ENCODE measurements around the gene FOXF1. TPM values are rescaled to one million over a fixed set of nuclear protein-coding genes. Genes with fewer than 3 reads are reported as not detected.

The FOXF1 gene
- total RNA-seq, 1 experiment from 2014 or later, result not detected

GRCh38 chr16:86505899-86506864 lies 4.1 kb upstream of the FOXF1 start:
- no TSS peak for BruUV-seq (replicated peaks)
- CTCF ChIA-PET, result interaction anchor here (0.6 to 1.3 kb wide), 2 partner anchors 11 to 427 kb away, joined by 3 to 4 read pairs; no protein-coding TSS in a partner anchor
- DNase-seq, result no peak
- intact Hi-C loops (cut with micrococcal nuclease; ENCODE audit: unreplicated experiment), result no loop called here
- TF ChIP-seq CTCF (IDR thresholded peaks at IDR 0.05; ENCODE audit: unreplicated experiment), result no peak
- peaks cover 97% of the 10 kb centered on the region for H3K27me3 Mint-ChIP-seq (ENCODE audit: unreplicated experiment)
- H3K4me3 Mint-ChIP-seq (ENCODE audit: low read depth, unreplicated experiment), result no peak overlapping the region
- peaks cover 12% of the 10 kb centered on the region for H3K36me3 Mint-ChIP-seq (ENCODE audit: insufficient read depth, unreplicated experiment)
- H3K9me3 Mint-ChIP-seq (ENCODE audit: low read depth, unreplicated experiment), result no peaks in the 10 kb centered on the region
- peaks cover 8% of the 10 kb centered on the region for H3K4me1 Mint-ChIP-seq (ENCODE audit: low read depth, unreplicated experiment)
- H3K27ac Mint-ChIP-seq (ENCODE audit: unreplicated experiment), result no peak overlapping the region

- intact Hi-C loops (cut with micrococcal nuclease; ENCODE audit: unreplicated experiment), result no loop called here
- H3K9me3 Mint-ChIP-seq (ENCODE audit: low read depth, unreplicated experiment), result no peaks in the 10 kb centered on the region
- no peak for DNase-seq
- BruUV-seq (replicated peaks), result no TSS peak
- no peak for TF ChIP-seq CTCF (IDR thresholded peaks at IDR 0.05; ENCODE audit: unreplicated experiment)
- CTCF ChIA-PET, result interaction anchor here (1.3 kb wide), 1 partner anchor 10 kb away, joined by 3 read pairs; no protein-coding TSS in a partner anchor
- H3K27me3 Mint-ChIP-seq (ENCODE audit: unreplicated experiment), result peaks cover 97% of the 10 kb centered on the region
- H3K4me1 Mint-ChIP-seq (ENCODE audit: low read depth, unreplicated experiment), result peaks cover under 1% of the 10 kb centered on the region
- H3K36me3 Mint-ChIP-seq (ENCODE audit: insufficient read depth, unreplicated experiment), result peaks cover 8% of the 10 kb centered on the region
- H3K4me3 Mint-ChIP-seq (ENCODE audit: low read depth, unreplicated experiment), result peak overlapping the region; percentile 23
- H3K27ac Mint-ChIP-seq (ENCODE audit: unreplicated experiment), result no peak overlapping the region
These were observed 2.9 kb upstream of the FOXF1 start for GRCh38 chr16:86507173-86508027.

GRCh38 chr16:86508028-86508946 lies 2.0 kb upstream of the FOXF1 start:
- Mint-ChIP-seq H3K27me3 (ENCODE audit: unreplicated experiment) (peaks cover 97% of the 10 kb centered on the region), H3K36me3 (ENCODE audit: insufficient read depth, unreplicated experiment) (peaks cover 8% of the 10 kb centered on the region), H3K9me3 (ENCODE audit: low read depth, unreplicated experiment) (no peaks in the 10 kb centered on the region), H3K27ac (ENCODE audit: unreplicated experiment) (no peak overlapping the region), H3K4me1 (ENCODE audit: low read depth, unreplicated experiment) (no peaks in the 10 kb centered on the region), H3K4me3 (ENCODE audit: low read depth, unreplicated experiment) (peak overlapping the region; percentile 78)
- intact Hi-C loops (cut with micrococcal nuclease; ENCODE audit: unreplicated experiment), result no loop called here
- TF ChIP-seq CTCF (IDR thresholded peaks at IDR 0.05; ENCODE audit: unreplicated experiment), result no peak
- CTCF ChIA-PET, result no interaction called here
- DNase-seq, result no peak
- no TSS peak for BruUV-seq (replicated peaks)
